GM20431 (cell line): ENCODE measurements around the gene HBM.
"Not testable (repeated sequence)": the region's sequence is repeated elsewhere in the genome, so short reads cannot be mapped to it uniquely, and the experiment has no call there.

Experiments
- in situ Hi-C: fragments of 300-500 bp; cut with MseI, MboI; formaldehyde crosslinking; loops from one replicate; pipeline ENCODE4 v1.15.0; 2020; ENCODE audit warnings: low sequenced_read_pairs; ENCODE audit not compliant: unreplicated experiment

HBM gene

DNA sequence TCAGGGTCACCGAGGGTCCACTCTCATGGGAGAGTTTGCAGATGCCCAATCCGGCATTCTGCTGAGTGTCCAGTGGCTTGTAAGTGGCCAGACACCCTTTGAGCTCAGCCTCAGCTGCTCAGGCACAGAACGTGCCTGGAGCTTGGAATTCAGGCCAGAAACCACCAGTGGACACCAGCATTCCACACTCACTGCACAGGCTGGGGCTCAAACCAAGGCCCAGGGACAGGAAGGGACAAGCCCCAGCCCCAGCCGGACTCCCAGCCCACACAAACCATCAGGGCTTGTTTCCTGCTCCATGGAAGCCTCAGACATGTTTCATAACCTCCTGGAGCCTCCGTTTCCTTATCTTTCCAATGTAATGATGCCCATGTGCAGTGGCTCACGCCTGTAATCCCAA, 22.3 kb upstream of the HBM start:
- in situ Hi-C loops = no loop called here

DNA sequence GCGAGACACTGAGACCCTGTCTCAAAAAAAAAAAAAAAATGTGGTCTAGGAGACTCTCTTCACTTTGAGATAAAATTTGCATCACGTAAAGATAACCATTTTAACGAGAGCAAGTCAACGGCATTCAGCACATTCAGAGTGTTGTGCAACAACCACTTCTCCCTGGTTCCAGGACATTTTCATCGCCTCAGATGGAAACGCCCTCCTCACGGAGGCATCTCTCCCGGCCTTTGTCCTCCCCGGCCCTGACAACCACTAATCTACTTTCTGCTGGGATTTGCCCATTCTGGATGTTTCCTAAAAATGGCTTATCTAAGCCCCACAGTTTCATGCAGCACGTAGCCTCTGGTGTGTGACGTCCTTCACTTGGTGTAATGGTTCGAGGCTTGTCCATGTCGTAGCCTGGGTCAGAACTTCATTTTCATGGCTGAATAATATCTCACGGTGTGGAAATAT, 21.0 kb upstream of the HBM start:
- in situ Hi-C loops = no loop called here

DNA sequence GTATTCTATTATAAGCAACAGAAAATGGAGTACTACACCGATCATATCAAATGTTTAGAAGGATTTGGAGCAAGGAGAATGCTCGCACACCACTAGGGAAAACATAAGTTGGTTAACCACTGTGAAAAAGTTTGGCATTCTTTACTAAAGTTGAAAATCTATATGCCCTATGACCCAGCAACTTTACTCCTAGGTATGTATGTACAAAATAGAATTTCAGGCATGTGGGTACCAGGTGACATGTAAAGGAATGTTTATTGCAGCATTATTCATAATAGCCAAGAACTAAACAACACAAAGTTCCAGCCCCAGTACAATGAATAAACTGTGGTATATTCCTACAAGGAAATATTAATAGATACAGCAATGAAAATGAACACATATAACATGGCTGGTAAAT, 19.1 kb upstream of the HBM start:
- in situ Hi-C loops = no loop called here

DNA sequence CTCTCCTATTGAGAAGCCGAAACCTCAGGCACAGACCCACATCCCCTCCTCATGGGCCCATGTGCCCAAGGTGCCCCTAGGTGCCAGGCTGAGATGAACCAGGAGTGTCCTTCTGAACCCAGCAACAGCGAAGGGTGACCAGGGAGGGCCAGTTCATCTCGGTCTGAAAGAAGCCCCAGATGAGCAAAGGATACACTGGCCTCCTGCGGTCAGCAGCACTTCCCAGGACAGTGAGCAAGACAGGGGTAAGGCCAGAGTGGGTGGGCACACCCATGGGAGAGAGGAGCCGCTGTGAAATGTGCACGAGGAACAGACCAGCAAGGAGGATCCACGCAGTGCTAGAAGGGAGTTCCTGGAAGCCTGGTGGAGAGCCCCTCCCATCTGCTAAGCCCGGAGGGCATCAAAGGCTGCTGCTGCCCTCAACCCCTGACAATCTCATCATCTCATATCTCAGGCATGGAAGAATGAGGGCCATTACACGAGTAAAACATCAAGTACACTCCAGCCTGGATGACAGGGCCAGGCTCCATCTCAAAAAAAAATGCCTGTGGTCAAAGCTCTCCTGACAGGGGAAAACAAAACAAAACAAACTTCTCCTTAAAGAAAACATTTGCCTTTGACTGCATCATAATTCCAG, 16.6 kb upstream of the HBM start:
- in situ Hi-C loops = no loop called here

DNA sequence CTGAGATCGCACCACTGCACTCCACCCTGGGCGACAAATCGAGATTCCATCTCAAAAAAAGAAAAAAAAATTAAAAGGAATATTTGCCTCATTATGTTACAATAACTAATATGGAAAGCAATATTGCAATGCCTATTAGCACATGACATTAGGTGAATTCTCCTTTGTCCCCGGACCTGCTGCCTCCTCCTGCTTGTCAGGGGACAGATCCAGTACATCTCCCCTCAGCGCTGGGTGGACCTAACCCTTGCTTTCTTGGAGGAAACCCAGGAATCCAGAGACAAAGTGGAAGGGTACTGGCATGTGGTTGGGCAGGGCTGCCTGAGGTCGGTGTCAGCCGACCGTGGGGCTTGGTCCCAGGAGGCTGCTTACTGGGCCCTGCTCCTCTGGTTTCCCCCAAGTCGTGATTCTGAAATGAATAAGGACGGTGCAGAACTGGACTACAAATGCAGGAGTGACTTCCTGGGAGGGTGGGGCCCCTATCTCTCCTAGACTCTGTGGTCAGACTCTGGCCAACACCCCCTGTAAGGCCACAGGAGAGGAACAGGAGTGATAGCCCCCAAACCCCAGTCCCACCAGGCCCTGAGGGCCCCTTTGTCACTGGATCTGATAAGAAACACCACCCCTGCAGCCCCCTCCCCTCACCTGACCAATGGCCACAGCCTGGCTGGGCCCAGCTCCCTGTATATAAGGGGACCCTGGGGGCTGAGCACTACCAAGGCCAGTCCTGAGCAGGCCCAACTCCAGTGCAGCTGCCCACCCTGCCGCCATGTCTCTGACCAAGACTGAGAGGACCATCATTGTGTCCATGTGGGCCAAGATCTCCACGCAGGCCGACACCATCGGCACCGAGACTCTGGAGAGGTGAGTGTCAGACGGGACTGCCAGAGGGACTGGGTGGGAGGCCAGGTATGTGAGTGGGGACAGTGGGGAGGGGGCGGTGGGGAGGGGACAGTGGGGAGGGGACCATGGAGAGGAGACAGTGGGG, 13.3 kb upstream of the HBM start, which contains the start of gene HBZ:
TSS of gene HBZ (plus strand) at position 504 of the 988 bp plus-strand sequence. CDS start at position 770, 266 bp downstream.
- in situ Hi-C loops = no loop called here

DNA sequence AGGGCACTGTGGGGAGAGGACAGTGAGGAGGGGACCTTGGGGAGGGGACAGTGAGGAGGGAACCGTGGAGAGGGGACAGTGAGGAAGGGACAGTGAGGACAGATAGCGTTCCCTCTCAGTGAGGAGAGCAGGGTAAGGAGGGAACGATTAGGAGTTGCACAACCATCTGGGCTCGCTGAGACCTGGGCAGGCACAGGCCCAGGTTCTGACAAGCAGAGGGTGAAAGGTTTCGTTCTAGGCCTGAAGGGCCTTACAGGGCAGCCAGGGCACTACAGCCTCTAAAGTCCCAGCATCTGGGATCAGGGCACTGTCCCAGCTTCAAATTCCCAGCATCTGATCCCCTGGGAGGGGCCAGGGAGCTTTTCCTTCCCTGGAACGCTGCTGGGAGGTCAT, 12.7 kb upstream of the HBM start:
- in situ Hi-C loops = not testable (repeated sequence)

DNA sequence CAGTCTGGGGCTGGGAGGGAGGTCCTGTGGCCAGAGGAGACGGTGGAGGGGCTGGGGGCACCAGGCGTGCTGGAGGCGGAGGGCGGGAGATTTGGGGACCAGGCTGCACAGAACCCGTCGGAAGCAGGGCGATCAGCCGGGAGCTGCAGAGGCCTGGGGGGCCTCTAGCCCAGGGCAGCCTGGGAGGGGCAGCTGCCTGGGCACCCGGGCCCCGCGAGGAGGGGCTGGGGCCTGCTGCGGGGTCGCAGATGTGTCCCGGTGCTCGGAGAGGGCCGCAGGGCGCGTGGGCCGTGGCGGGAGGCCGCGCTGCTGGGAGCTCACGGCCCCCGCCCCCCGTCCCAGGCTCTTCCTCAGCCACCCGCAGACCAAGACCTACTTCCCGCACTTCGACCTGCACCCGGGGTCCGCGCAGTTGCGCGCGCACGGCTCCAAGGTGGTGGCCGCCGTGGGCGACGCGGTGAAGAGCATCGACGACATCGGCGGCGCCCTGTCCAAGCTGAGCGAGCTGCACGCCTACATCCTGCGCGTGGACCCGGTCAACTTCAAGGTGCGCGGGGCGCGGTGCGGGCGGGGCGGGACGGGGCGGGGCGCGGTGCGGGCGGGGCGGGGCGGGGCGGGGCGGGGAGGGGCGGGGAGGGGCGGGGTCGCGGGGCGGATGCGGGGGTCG, 12.1 kb upstream of the HBM start:
- in situ Hi-C loops = not testable (repeated sequence)

DNA sequence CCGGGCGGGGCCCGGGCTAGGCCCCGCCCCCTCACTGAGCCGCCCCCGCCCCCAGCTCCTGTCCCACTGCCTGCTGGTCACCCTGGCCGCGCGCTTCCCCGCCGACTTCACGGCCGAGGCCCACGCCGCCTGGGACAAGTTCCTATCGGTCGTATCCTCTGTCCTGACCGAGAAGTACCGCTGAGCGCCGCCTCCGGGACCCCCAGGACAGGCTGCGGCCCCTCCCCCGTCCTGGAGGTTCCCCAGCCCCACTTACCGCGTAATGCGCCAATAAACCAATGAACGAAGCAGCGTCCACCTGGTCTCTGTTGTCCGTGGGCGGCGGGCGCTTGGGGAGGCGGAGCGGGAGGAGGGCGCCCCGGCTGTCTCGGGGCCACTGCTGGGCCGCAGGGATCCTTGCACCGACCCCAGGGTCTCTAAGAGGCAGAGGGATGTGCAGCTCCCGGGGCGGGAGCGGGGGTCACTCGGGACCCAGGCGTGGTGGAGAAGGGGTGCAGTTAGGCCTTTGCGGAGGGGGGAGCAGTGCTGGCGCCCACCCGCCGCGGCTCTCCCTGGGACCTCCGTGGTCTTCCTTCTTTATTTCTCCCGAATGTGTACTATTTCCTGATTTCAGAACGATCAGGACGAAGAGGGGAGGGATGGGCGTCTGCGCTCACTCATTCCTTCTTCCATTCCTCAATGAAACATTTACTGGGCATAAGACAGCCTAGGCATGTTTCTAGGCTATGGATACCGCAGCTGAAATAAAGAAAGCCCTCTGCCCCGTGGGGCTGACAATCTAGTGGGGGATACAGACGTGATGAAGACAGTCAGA, 11.4 kb upstream of the HBM start:
- in situ Hi-C loops = no loop called here

DNA sequence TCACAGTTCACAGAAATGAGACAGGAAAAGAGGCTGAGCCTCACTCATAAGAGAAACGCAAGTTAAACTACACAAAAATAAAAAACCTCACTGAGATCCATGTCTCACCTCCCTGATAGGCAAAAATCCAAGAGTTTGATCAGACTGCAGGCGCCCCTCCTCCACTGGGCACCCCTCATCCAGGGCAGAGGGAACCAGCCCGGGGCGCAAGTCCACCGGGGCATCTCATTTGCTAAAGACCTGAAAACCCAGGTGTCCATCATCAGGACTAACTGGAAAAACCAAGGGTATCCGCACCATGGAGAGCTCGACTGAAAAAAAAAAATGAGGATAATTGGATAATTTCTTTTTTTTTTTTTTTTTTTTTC, 10.8 kb upstream of the HBM start:
- in situ Hi-C loops = no loop called here

DNA sequence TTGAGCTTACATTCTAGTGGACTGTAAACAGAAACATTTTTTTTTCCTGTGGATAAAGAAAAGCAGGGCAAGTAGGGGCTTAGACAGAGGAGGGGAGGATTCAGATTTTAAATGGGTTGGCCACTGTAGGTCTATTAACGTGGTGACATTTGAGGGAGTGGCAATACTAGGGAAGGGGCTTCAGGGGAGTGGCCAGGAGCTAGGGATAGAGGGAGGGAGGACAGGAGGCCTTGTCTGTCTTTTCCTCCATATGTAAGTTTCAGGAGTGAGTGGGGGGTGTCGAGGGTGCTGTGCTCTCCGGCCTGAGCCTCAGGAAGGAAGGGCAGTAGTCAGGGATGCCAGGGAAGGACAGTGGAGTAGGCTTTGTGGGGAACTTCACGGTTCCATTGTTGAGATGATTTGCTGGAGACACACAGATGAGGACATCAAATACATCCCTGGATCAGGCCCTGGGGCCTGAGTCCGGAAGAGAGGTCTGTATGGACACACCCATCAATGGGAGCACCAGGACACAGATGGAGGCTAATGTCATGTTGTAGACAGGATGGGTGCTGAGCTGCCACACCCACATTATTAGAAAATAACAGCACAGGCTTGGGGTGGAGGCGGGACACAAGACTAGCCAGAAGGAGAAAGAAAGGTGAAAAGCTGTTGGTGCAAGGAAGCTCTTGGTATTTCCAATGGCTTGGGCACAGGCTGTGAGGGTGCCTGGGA, 6.5 kb upstream of the HBM start:
- in situ Hi-C loops = no loop called here

DNA sequence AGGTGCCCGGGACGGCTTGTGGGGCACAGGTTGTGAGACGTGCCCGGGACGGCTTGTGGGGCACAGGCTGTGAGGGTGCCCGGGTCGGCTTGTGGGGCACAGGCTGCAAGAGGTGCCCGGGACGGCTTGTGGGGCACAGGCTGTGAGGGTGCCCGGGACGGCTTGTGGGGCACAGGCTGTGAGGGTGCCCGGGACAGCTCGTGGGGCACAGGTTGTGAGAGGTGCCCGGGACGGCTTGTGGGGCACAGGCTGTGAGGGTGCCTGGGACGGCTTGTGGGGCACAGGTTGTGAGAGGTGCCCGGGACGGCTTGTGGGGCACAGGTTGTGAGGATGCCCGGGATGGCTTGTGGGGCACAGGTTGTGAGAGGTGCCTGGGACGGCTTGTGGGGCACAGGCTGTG, 5.5 kb upstream of the HBM start:
- in situ Hi-C loops = not testable (repeated sequence)

DNA sequence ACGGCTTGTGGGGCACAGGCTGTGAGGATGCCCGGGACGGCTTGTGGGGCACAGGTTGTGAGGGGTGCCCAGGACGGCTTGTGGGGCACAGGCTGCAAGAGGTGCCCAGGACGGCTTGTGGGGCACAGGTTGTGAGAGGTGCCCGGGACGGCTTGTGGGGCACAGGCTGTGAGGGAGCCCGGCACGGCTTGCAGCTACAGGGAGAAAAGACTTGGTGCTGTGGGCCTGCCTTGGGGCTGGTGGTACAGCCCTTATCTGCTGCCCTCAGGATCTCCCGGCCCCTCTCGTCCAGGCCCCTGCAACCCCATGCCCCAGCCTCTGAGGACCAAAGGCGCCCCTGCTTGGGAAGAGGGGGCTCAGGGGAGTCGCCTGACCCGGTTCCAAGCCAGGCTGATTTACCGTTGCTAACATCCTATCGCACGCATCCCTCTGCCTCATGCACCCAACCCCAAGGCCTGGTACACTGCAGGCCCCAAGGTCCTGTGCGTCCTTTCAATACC, 5.0 kb upstream of the HBM start:
- in situ Hi-C loops = no loop called here

DNA sequence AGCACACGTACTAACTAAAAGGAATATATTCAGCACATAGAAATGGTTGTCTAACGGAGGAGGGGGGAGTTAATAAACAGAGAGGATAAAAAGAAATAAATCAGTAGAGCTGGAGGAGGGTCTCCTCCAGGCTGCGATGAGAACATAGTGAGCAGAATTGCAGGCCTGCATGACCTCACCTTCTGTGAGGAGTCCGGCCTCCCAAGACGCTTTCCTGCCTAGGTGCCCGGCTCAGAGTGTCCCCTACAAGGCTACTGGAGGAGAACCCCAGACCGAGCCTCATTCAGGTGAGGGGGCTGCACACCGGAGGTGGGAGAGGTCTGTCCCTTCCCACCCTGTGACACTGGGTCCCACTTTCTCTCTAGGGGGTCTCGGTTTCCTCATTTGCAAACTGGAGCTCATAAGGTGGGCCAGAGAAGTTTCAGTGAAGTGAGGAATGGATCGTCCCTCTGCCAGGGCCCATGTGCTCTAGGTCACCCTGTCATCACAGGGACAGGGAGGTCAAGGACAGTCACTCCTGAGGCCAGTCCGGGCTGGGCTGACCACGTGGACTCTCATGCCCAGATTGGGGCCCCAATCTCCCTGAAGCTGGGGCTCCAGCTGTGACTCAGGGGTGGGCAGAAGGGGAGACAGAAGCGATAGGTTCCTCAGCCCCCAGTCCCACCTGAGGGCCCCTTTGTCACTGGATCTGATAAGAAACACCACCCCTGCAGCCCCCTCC, 3.3 kb upstream of the HBM start:
- in situ Hi-C loops = no loop called here

DNA sequence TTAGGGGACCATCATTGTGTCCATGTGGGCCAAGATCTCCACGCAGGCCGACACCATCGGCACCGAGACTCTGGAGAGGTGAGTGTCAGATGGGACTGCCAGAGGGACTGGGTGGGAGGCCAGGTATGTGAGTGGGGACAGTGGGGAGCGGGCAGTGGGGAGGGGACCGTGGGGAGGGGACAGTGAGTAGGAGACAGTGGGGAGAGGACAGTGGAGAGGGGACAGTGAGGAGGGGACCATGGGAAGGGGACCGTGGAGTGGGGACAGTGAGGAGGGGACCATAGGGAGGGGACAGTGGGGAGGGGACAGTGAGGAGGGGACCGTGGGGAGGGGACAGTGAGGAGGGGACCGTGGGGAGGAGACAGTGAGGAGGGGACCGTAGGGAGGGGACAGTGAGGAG, 2.6 kb upstream of the HBM start:
- in situ Hi-C loops = not testable (repeated sequence)

DNA sequence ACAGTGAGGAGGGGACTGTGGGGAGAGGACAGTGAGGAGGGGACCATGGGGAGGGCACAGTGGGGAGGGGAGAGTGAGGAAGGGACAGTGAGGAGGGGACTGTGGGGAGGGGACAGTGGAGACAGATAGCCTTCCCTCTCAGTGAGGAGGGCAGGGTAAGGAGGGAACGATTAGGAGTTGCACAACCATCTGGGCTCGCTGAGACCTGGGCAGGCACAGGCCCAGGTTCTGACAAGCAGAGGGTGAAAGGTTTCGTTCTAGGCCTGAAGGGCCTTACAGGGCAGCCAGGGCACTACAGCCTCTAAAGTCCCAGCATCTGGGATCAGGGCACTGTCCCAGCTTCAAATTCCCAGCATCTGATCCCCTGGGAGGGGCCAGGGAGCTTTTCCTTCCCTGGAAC, 2.1 kb upstream of the HBM start:
- in situ Hi-C loops = not testable (repeated sequence)

DNA sequence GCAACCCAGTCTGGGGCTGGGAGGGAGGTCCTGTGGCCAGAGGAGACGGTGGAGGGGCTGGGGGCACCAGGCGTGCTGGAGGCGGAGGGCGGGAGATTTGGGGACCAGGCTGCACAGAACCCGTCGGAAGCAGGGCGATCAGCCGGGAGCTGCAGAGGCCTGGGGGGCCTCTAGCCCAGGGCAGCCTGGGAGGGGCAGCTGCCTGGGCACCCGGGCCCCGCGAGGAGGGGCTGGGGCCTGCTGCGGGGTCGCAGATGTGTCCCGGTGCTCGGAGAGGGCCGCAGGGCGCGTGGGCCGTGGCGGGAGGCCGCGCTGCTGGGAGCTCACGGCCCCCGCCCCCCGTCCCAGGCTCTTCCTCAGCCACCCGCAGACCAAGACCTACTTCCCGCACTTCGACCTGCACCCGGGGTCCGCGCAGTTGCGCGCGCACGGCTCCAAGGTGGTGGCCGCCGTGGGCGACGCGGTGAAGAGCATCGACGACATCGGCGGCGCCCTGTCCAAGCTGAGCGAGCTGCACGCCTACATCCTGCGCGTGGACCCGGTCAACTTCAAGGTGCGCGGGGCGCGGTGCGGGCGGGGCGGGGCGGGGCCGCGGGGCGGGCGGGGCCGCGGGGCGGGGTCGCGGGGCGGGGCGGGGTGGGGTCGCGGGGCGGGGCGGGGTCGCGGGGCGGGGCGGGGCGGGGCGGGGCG, 1.5 kb upstream of the HBM start:
- in situ Hi-C loops = not testable (repeated sequence)

DNA sequence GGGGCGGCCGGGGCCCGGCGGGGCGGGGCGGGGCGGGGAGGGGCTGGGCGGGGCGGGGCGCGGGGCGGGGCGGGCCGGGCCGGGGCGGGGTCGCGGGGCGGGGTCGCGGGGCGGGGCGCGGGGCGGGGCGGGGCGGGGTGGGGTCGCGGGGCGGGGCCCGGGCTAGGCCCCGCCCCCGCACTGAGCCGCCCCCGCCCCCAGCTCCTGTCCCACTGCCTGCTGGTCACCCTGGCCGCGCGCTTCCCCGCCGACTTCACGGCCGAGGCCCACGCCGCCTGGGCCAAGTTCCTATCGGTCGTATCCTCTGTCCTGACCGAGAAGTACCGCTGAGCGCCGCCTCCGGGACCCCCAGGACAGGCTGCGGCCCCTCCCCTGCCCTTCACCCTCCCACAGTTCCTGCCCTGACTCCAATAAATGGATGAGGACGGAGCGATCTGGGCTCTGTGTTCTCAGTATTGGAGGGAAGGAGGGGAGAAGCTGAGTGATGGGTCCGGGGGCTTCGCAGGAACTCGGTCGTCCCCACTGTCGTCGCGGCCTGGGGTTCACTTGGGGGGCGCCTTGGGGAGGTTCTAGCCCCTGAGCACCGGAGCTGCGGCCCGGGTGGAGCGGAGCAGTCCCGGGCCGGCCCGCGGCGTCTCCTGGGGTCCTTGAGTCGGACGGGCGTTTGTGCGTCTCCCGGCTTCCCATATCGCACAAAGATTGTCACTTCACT, 795 bp upstream of the HBM start:
- in situ Hi-C loops = no loop called here
